NCI-H446 treated with DMSO at 0.1 percent for 48 hours (cell line): ENCODE measurements around the gene CFAP77.

Source experiments
- DNase-seq: peaks from one replicate; lab custom pipeline; 2025; lab: John Stamatoyannopoulos, UW

CFAP77 gene

GRCh38 chr9:132456241-132456640 lies 46.2 kb downstream of the CFAP77 start:
- no peak for DNase-seq

DNA sequence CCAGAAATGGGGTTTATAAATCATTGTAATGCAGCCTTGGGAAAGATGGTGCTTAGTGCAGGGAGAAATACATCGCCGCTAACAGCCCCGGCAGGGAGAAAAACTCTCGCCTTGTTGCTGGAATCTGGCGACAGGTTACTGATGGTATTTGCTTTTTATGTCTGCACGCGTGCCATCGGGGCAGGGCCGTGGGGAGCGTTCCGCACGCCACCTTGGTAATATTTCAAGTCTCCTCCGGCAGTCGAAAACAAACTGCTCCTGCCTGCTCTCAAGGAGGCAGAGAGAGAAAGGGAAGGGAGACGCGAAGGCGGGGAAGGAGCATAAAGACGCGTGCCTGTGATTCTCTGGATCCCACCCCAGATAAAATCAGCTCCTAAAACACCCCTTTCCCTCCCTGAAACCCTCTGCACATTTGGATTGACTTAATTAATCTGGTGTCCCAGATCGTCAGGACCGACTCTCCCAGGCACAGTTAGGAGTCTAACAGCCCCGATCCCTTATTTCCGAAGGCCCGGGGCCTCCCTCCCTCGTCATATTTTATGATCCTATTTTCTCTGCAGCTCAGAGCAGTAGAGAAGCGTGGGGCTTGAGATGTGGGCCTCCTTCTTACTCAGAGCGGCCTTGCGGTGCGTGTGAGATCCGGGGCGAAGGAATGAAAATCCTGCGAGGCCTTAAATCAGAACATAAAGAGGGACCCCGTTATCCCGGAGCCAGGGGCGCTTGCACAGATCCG lies 47.7 kb downstream of the CFAP77 start:
- no peak for DNase-seq

- DNase-seq, result no peak
These were observed 48.4 kb downstream of the CFAP77 start for GRCh38 chr9:132458432-132458831.

DNA sequence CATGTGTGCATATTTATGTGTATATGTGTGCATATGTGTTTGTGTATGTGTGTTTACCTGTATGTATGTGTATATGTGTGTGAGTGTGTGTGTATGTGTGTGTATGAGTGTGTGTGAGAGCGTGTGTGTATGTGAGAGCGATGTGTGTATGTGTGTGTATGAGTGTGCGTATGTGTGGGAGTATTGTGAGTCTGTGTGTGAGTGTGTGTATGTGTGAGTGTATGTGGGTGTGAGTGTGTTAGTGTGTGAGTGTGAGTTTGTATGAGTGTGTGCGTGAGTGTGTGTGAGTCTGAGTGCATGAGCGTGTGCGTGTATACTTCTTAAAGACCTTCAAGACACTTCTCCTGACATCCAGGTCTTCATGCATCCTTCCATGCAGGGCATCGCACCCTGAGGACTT lies 49.6 kb downstream of the CFAP77 start:
- DNase-seq, result no peak

DNA sequence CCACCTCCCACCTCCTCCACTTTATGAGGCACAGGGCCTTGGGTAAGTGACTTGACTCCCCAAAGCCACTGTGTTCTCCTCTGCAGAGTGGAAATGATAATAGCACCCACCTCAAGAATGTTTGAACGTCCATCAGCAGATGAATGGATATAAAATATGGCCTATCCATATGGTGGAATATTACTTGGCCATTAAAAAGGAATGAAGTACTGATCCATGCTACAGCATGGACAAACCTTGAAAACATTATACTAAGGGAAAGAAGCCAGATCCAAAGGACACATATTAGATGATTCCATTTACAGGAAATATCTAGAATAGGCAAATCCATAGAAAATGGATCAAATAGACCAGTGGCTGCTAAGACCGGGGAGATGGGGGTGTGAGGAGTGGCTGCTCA lies 50.2 kb downstream of the CFAP77 start:
- no peak for DNase-seq

- no peak for DNase-seq
These were observed 51.4 kb downstream of the CFAP77 start for GRCh38 chr9:132461281-132461896.

- DNase-seq, result no peak
These were observed 52.0 kb downstream of the CFAP77 start for GRCh38 chr9:132461971-132462370.

DNA sequence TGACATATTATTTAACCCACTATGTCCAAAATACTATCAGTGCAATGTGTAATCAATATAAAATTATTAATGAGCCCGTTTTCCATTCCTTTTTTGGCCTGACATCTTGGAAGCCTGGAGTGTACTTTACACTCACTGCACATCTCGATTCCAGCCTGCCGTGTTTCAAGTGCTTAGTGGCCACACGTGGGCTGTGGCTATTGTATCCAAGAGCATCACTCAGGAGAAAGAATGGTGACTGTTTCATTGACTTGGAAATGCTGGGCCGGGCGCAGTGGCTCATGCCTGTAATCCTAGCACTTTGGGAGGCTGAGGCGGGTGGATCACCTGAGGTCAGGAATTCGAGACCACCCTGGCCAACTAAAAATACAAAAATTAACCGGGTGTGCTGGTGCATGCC lies 54.5 kb downstream of the CFAP77 start:
- no peak for DNase-seq

- no peak for DNase-seq
These were observed 55.2 kb downstream of the CFAP77 start for GRCh38 chr9:132465131-132465635.

- DNase-seq, result no peak
These were observed 62.2 kb downstream of the CFAP77 start for GRCh38 chr9:132472199-132472598.

- no peak for DNase-seq
These were observed 62.6 kb downstream of the CFAP77 start for GRCh38 chr9:132472599-132472998.

DNA sequence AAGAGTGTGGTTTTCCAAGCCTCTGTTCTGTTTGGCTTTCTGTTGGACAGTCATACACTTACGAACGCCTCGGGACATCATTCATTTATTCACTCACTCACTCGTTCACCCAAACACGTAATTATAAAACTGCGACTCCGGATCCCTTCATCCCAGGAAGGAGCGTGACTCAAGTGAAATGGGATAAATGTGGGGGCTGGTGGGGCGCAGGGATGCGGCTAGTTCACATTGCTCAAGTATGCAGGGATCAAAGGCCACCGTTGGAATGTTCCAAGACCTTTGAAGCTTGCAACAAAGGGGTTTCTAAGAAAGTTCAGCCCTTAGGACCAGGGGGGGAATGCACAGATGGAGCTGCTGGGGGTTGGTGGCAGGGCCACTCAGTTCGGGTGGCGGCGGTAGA lies 64.2 kb downstream of the CFAP77 start:
- DNase-seq, result no peak

DNA sequence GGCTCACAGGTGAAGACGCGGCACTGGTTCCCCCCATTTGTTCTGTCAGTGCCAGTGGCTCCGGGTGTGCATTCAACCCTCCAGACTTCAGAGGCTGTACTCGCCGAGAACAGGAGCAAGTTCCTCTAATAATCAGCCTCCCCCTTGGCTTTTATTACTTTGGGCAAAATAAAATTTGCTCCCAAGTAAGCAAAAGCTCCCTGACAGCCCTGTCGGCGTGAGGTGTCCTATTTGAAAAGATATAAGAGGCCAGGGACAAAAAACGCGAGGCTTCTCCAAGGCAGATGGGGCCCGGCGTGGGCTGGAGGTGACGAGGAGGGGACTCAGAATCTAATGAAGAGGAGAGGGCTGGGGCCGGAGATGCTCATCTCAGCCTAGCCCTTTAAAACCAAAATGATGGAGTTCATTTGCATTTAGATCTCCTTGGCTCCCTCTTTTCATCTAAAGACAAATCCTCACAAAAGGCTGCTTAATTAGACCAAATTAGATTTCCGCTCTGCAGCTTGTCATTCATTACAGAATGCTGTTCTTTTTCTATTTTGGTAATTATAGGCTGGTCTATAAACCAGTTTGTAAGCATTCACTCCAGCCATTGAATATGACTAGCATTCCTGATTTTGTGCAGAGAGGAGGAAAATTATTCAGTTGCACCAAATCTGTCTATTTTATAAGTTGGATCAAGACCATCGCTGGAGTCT lies 68.5 kb downstream of the CFAP77 start:
- no peak for DNase-seq

GRCh38 chr9:132479733-132480132 lies 69.7 kb downstream of the CFAP77 start:
- no peak for DNase-seq

- DNase-seq, result no peak
These were observed 71.2 kb downstream of the CFAP77 start for GRCh38 chr9:132481053-132481849.

- DNase-seq, result no peak
These were observed 72.3 kb downstream of the CFAP77 start for GRCh38 chr9:132482196-132482813.

GRCh38 chr9:132485393-132485792 lies 75.4 kb downstream of the CFAP77 start:
- no peak for DNase-seq

- no peak for DNase-seq
These were observed 76.8 kb downstream of the CFAP77 start for GRCh38 chr9:132486706-132487350.

GRCh38 chr9:132487351-132487791 lies 77.4 kb downstream of the CFAP77 start:
- DNase-seq, result no peak

DNA sequence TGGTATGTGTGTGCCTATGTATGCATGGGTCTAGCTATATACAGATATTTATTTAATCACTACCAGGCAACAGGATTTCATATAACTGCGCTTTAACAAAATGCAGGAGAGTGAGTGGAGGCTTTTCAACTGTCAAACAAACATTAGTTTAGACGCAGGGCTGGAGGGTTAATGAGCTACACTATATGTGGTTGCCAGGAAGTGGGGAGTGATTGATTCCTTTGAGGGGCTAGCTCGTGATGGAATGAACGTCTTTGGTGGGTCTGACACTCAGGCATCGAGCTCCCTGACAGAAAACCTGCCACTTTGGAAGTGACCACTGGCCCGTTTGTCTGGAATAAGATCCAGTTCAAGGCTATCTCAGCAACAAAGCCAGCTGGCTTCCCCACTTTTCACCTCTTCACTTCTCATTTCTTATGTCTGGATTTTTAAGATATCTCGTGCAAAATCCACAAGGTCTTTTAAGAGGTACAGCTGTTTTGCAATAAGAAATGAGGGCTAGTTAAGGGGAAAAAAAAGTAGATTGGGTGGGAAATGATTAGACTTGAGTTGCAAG lies 78.0 kb downstream of the CFAP77 start:
- no peak for DNase-seq

GRCh38 chr9:132488626-132489025 lies 78.6 kb downstream of the CFAP77 start:
- no peak for DNase-seq
